ENCODE measurements around the gene DUSP22. TPM values are rescaled to one million over a fixed set of nuclear protein-coding genes. Genes with fewer than 3 reads are reported as not detected.

Gene DUSP22
- total RNA-seq, 2 donors from 2014 or later = 33.5 to 35.4 TPM

DNA sequence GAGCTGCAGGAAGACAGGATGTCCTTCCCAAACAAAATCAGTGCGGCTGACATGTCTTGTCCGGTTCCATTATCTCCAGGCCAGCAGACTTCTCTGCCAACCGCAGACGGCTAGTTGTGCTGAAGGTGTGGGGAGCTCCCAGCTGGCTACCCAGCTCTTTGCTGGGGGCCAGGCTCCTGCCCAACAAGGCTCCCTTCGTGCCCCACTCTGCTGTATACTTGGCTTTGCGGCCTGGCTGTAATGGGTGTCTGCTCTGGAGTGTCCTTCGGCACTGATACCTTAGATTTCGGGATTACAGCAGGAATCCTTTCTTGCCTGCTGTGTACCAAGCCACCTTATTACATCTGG is 50.5 kb downstream of the DUSP22 start:
- Mint-ChIP-seq H3K4me1 (no peaks in the 10 kb centered on the region), H3K4me3 (no peak overlapping the region), H3K27ac (no peak overlapping the region), H3K36me3 (ENCODE audit: low read depth) (peaks cover 14% of the 10 kb centered on the region), H3K9me3 (peaks cover 89% of the 10 kb centered on the region), H3K27me3 (ENCODE audit: insufficient read depth) (no peaks in the 10 kb centered on the region)
- peaks cover 6% of the 10 kb centered on the region for H3K36me3 ChIP-seq (ENCODE audit: control insufficient read depth, insufficient read depth, low read length)
- TF ChIP-seq, protein P1, sequence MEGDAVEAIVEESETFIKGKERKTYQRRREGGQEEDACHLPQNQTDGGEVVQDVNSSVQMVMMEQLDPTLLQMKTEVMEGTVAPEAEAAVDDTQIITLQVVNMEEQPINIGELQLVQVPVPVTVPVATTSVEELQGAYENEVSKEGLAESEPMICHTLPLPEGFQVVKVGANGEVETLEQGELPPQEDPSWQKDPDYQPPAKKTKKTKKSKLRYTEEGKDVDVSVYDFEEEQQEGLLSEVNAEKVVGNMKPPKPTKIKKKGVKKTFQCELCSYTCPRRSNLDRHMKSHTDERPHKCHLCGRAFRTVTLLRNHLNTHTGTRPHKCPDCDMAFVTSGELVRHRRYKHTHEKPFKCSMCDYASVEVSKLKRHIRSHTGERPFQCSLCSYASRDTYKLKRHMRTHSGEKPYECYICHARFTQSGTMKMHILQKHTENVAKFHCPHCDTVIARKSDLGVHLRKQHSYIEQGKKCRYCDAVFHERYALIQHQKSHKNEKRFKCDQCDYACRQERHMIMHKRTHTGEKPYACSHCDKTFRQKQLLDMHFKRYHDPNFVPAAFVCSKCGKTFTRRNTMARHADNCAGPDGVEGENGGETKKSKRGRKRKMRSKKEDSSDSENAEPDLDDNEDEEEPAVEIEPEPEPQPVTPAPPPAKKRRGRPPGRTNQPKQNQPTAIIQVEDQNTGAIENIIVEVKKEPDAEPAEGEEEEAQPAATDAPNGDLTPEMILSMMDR (conservative IDR thresholded peaks at IDR 0.05) = no peak
- WGBS, 2 experiments (ENCODE audit: insufficient coverage in 1 of 2, insufficient read length in 1 of 2) = 79 to 81% methylated on average over 8 of the region's 8 CpGs
- no peak overlapping the region for H3K4me3 ChIP-seq (ENCODE audit: low read length)
- no peaks in the 10 kb centered on the region for H3K9me3 ChIP-seq (ENCODE audit: control insufficient read depth, low read length)
- H3K27ac ChIP-seq (ENCODE audit: low read depth, low read length) = no peak overlapping the region
- no peak for DNase-seq
- no peaks in the 10 kb centered on the region for H3K27me3 ChIP-seq (ENCODE audit: control insufficient read depth, insufficient read depth, low read length, poor library complexity, severe bottlenecking)
- no peaks in the 10 kb centered on the region for H3K4me1 ChIP-seq (ENCODE audit: control insufficient read depth, insufficient read depth, low read length)
- no peak overlapping the region for H3K9ac ChIP-seq (ENCODE audit: extremely low read depth, low read length, poor library complexity, severe bottlenecking)

DNA sequence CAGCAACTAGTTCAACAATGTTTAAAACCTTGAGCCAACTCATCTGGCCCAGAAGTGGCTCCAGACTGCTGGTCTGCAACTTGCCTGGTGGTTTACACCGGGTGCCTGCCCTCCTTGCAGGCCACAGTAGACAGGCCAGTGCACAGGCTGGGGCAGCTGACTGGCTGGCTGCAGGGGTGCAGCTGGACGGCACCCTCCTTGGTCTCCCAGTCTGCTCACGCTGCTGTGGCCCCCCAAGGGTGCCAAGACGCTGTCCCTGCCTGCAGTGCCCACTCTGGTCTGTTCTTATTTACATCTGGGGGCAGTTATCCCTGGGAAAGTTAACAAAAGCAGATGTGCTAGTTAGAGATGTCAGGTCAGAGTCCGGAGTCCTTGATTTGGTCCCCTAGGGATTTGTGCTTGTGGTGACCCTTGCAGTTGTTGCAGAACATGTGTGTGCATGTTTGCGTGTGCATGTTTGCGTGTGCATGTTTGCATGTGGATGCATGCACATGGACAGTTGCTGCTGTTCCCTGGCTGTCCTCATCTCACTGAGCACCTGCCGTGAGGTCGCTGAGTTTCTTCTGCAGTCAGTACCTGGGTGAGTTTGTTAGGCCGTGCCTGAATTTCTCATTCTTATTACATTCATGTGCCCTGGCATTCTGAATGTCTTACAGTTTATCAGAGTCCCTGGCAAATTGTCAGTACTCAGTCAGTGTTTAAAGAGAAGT is 51.1 kb downstream of the DUSP22 start:
- WGBS, 2 experiments (ENCODE audit: insufficient coverage in 1 of 2, insufficient read length in 1 of 2) = 80 to 94% methylated on average over 9 to 10 of the region's 10 CpGs
- H3K4me3 Mint-ChIP-seq = no peak overlapping the region
- Histone ChIP-seq H3K27ac (ENCODE audit: low read depth, low read length) (no peak overlapping the region), H3K4me1 (ENCODE audit: control insufficient read depth, insufficient read depth, low read length) (no peaks in the 10 kb centered on the region), H3K36me3 (ENCODE audit: control insufficient read depth, insufficient read depth, low read length) (peaks cover 6% of the 10 kb centered on the region), H3K27me3 (ENCODE audit: control insufficient read depth, insufficient read depth, low read length, poor library complexity, severe bottlenecking) (no peaks in the 10 kb centered on the region), H3K4me3 (ENCODE audit: low read length) (no peak overlapping the region), H3K9ac (ENCODE audit: extremely low read depth, low read length, poor library complexity, severe bottlenecking) (no peak overlapping the region), H3K9me3 (ENCODE audit: control insufficient read depth, low read length) (no peaks in the 10 kb centered on the region)
- H3K4me1 Mint-ChIP-seq = no peaks in the 10 kb centered on the region
- H3K27ac Mint-ChIP-seq = no peak overlapping the region
- H3K9me3 Mint-ChIP-seq = peaks cover 91% of the 10 kb centered on the region
- DNase-seq = no peak
- peaks cover 15% of the 10 kb centered on the region for H3K36me3 Mint-ChIP-seq (ENCODE audit: low read depth)
- TF ChIP-seq, protein P1 (conservative IDR thresholded peaks at IDR 0.05) = no peak
- H3K27me3 Mint-ChIP-seq (ENCODE audit: insufficient read depth) = no peaks in the 10 kb centered on the region

DNA sequence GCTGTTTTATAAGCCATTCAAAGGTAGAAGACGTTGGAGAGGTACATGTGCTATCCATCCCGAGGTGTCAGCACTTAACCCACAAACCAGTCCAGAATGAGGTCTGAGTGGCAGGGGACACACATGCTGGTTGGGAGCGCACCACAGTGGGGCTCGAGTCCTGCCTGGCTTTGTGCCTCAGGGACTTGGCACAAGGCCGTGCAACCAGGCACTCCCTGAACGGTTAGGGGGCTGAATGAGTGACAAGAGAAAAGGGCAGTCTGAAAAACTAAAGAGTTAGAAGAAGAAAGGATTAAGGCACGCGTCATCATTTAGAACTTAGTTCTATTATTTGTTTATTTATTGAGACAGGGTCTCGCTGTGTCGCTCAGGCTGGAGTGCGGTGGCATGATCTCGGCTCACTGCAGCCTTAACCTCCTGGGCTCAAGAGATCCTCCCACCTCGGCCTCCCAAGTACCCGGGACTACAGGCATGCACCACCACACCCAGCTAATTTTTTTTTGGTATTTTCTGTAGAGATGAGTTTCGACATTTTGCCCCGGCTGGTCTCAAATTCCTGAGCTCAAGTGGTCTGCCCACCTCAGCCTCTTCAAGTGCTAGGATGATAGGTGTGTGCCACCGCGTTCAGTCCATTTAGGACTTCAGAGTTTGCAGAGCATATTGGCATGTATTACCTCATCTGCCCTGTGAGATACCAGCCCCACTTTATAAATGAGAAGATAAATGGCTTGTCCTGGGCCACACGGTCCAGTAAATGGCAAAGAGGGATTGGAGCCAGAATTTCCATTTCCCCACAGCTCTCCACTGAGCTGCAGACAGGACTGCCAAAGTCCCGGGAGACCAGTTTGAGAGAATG is 51.9 kb downstream of the DUSP22 start:
- Histone ChIP-seq H3K4me1 (ENCODE audit: control insufficient read depth, insufficient read depth, low read length) (no peaks in the 10 kb centered on the region), H3K9me3 (ENCODE audit: control insufficient read depth, low read length) (no peaks in the 10 kb centered on the region), H3K27ac (ENCODE audit: low read depth, low read length) (no peak overlapping the region), H3K36me3 (ENCODE audit: control insufficient read depth, insufficient read depth, low read length) (peaks cover 6% of the 10 kb centered on the region), H3K27me3 (ENCODE audit: control insufficient read depth, insufficient read depth, low read length, poor library complexity, severe bottlenecking) (no peaks in the 10 kb centered on the region), H3K9ac (ENCODE audit: extremely low read depth, low read length, poor library complexity, severe bottlenecking) (no peak overlapping the region), H3K4me3 (ENCODE audit: low read length) (no peak overlapping the region)
- no peaks in the 10 kb centered on the region for H3K27me3 Mint-ChIP-seq (ENCODE audit: insufficient read depth)
- 91 to 93% methylated on average over 16 to 20 of the region's 20 CpGs for WGBS, 2 experiments (ENCODE audit: insufficient coverage in 1 of 2, insufficient read length in 1 of 2)
- no peak overlapping the region for H3K27ac Mint-ChIP-seq
- DNase-seq = no peak
- peaks cover 93% of the 10 kb centered on the region for H3K9me3 Mint-ChIP-seq
- no peaks in the 10 kb centered on the region for H3K4me1 Mint-ChIP-seq
- H3K4me3 Mint-ChIP-seq = no peak overlapping the region
- TF ChIP-seq, protein P1 (conservative IDR thresholded peaks at IDR 0.05) = no peak
- peaks cover 22% of the 10 kb centered on the region for H3K36me3 Mint-ChIP-seq (ENCODE audit: low read depth)
